Tibial nerve (tissue), 4 donors: ENCODE results near the gene EHF. TPM values are rescaled to one million over a fixed set of nuclear protein-coding genes. Genes with fewer than 3 reads are reported as not detected.

Experiments used
- DNase-seq, 2 donors: peaks; one replicate each; pipeline ENCODE4 v3.0.0-alpha.2; 2019; ENCODE audit warnings: low spot score in 2 of 2
- H3K27ac ChIP-seq, 4 donors: fragments of 200-600 bp; sonication (generic) in 3 of 4; one replicate each; pipeline ENCODE4 v1.5.1; 2017 to 2019; ENCODE audit warnings: mild to moderate bottlenecking in 1 of 4
- H3K27me3 ChIP-seq, 2 donors: fragments of 200-600 bp; sonication (generic) in 1 of 2; one replicate each; pipeline versions ENCODE4 v1.5.1 to v1.6.0; 2017 to 2019
- H3K36me3 ChIP-seq, 3 donors: fragments of 200-600 bp; sonication (generic); one replicate each; pipeline ENCODE4 v1.5.1; 2018 to 2019
- H3K4me1 ChIP-seq, 4 donors: fragments of 200-600 bp; sonication (generic) in 3 of 4; one replicate each; pipeline ENCODE4 v1.5.1; 2017 to 2019
- H3K4me3 ChIP-seq, 4 donors: fragments of 200-600 bp; sonication (generic) in 3 of 4; one replicate each; pipeline ENCODE4 v1.5.1; 2017 to 2019; ENCODE audit warnings: mild to moderate bottlenecking in 1 of 4, moderate library complexity in 1 of 4
- H3K9me3 ChIP-seq, 4 donors: fragments of 200-600 bp; sonication (generic) in 3 of 4; one replicate each; pipeline ENCODE4 v1.5.1; 2017 to 2019
- CTCF ChIP-seq, 5 experiments: fragments of 200-600 bp in 3 of 5; fragments of 450-650 bp in 2 of 5; sonication (generic) in 3 of 5; IDR thresholded peaks; one replicate each; pipeline ENCODE4 v1.5.1; 2016 to 2019; ENCODE audit warnings: antibody characterized with exemption in 5 of 5, mild to moderate bottlenecking in 3 of 5, moderate library complexity in 2 of 5
- EP300 ChIP-seq, 2 donors: sonication (generic); formaldehyde crosslinking; IDR thresholded peaks; one replicate each; pipeline ENCODE4 v1.6.1; 2017; ENCODE audit warnings: antibody characterized with exemption in 2 of 2, mild to moderate bottlenecking in 1 of 2
- POLR2A ChIP-seq, 2 donors: fragments of 450-650 bp; IDR thresholded peaks; one replicate each; pipeline ENCODE4 v1.6.1; 2017; ENCODE audit warnings: antibody characterized with exemption in 2 of 2, mild to moderate bottlenecking in 2 of 2, moderate library complexity in 2 of 2
- WGBS, 2 donors: methylation state at CpG; one replicate each; pipeline ENCODE4 v1.1.5; 2018; 5-methylcytosine and 5-hydroxymethylcytosine counted together
- total RNA-seq, 4 donors: library from RNA; depleted of rRNA; stranded (reverse); fragments of >200 nt; gene quantifications; one replicate each; pipeline ENCODE4 v1.1.0, GENCODE V29; 2016

Gene EHF
- total RNA-seq, 4 donors from 2014 or later, result 0.22 TPM; not detected in 3

GRCh38 chr11:34633990-34634693, 13.2 kb downstream of the EHF start:
- TF ChIP-seq POLR2A (IDR thresholded peaks at IDR 0.05) (no peak), EP300 (IDR thresholded peaks at IDR 0.05) (no peak)
- DNase-seq, result peak in 1 of 2 donors; percentile 38
- no peak overlapping the region for H3K27ac ChIP-seq
- no peaks in the 10 kb centered on the region for H3K36me3 ChIP-seq
- H3K27me3 ChIP-seq, result no peaks in the 10 kb centered on the region
- peaks cover 0 to 25% (median under 1%) of the 10 kb centered on the region in 4 donors for H3K4me1 ChIP-seq
- WGBS, 2 donors, result 56 to 63% methylated on average over 5 of the region's 5 CpGs
- no peaks in the 10 kb centered on the region for H3K9me3 ChIP-seq
- H3K4me3 ChIP-seq, result no peak overlapping the region

GRCh38 chr11:34634694-34635062, 13.8 kb downstream of the EHF start:
- Histone ChIP-seq H3K36me3 (no peaks in the 10 kb centered on the region), H3K27me3 (no peaks in the 10 kb centered on the region), H3K4me1 (peaks cover 0 to 25% (median 3%) of the 10 kb centered on the region in 4 donors), H3K4me3 (no peak overlapping the region), H3K9me3 (no peaks in the 10 kb centered on the region), H3K27ac (no peak overlapping the region)
- no peak for DNase-seq
- 86 to 88% methylated on average over 2 of the region's 2 CpGs for WGBS, 2 donors
- TF ChIP-seq POLR2A (IDR thresholded peaks at IDR 0.05) (no peak), EP300 (IDR thresholded peaks at IDR 0.05) (no peak), CTCF (IDR thresholded peaks at IDR 0.05) (no peak)

- no peak for DNase-seq
- H3K27me3 ChIP-seq, result peaks cover 0 to 4% of the 10 kb centered on the region in 2 donors
- 95 to 97% methylated on average over 1 of the region's 1 CpG for WGBS, 2 donors
- TF ChIP-seq CTCF (IDR thresholded peaks at IDR 0.05), result no peak
- no peak for TF ChIP-seq POLR2A (IDR thresholded peaks at IDR 0.05)
- no peak for TF ChIP-seq EP300 (IDR thresholded peaks at IDR 0.05)
- no peaks in the 10 kb centered on the region for H3K36me3 ChIP-seq
- no peak overlapping the region for H3K4me3 ChIP-seq
- H3K27ac ChIP-seq, result no peak overlapping the region
- peaks cover 0 to 25% (median 4%) of the 10 kb centered on the region in 4 donors for H3K4me1 ChIP-seq
- H3K9me3 ChIP-seq, result no peaks in the 10 kb centered on the region
Measured at GRCh38 chr11:34636127-34636526, 15.2 kb downstream of the EHF start.

GRCh38 chr11:34637303-34637702, 16.4 kb downstream of the EHF start:
- 63 to 65% methylated on average over 5 of the region's 5 CpGs for WGBS, 2 donors
- no peaks in the 10 kb centered on the region for H3K9me3 ChIP-seq
- no peak for DNase-seq
- H3K27me3 ChIP-seq, result peaks cover 0 to 7% of the 10 kb centered on the region in 2 donors
- H3K4me3 ChIP-seq, result no peak overlapping the region
- no peak overlapping the region for H3K27ac ChIP-seq
- H3K36me3 ChIP-seq, result no peaks in the 10 kb centered on the region
- no peak for TF ChIP-seq CTCF (IDR thresholded peaks at IDR 0.05)
- no peak for TF ChIP-seq EP300 (IDR thresholded peaks at IDR 0.05)
- TF ChIP-seq POLR2A (IDR thresholded peaks at IDR 0.05), result no peak
- peaks cover 0 to 20% (median 4%) of the 10 kb centered on the region in 4 donors for H3K4me1 ChIP-seq

- H3K27me3 ChIP-seq, result peaks cover 0 to 12% of the 10 kb centered on the region in 2 donors
- H3K27ac ChIP-seq, result no peak overlapping the region
- H3K36me3 ChIP-seq, result no peaks in the 10 kb centered on the region
- H3K9me3 ChIP-seq, result no peaks in the 10 kb centered on the region
- TF ChIP-seq CTCF (IDR thresholded peaks at IDR 0.05), result no peak
- TF ChIP-seq POLR2A (IDR thresholded peaks at IDR 0.05), result no peak
- no peak overlapping the region for H3K4me3 ChIP-seq
- no peak for DNase-seq
- peaks cover 0 to 7% (median 3%) of the 10 kb centered on the region in 4 donors for H3K4me1 ChIP-seq
- WGBS, 2 donors, result 77 to 87% methylated on average over 3 of the region's 3 CpGs
Measured at GRCh38 chr11:34638897-34639296, 18.0 kb downstream of the EHF start.
